Heart right ventricle (tissue), 16 donors: ENCODE data around the gene CC2D1A. TPM values are rescaled to one million over a fixed set of nuclear protein-coding genes. Genes with fewer than 3 reads are reported as not detected.

Experiments used
- ATAC-seq, 8 donors: fragments of 200-7000 bp; cut with Tn5 transposase; one replicate each; pipeline ENCODE4 v1.9.1; 2020; ENCODE audit warnings: mild to moderate bottlenecking in 8 of 8, moderate library complexity in 8 of 8, moderate number of reproducible peaks in 1 of 8
- DNase-seq, 2 donors: peaks; one replicate each; pipeline ENCODE4 v3.0.0-alpha.2; 2020
- H3K27ac ChIP-seq, 10 donors: fragments of 200-600 bp; sonication (generic) in 2 of 10; one replicate each; pipeline versions ENCODE4 v1.5.0 to v1.8.0; 2020 to 2022; ENCODE audit warnings: mild to moderate bottlenecking in 3 of 10
- H3K27me3 ChIP-seq, 7 donors: fragments of 200-600 bp; one replicate each; pipeline ENCODE4 v1.8.0; 2021 to 2022; ENCODE audit warnings: mild to moderate bottlenecking in 2 of 7
- H3K36me3 ChIP-seq, 9 donors: fragments of 200-600 bp; sonication (generic) in 1 of 9; one replicate each; pipeline versions ENCODE4 v1.5.0 to v1.8.0; 2020 to 2022; ENCODE audit warnings: mild to moderate bottlenecking in 2 of 9
- H3K4me1 ChIP-seq, 9 donors: fragments of 200-600 bp; sonication (generic) in 1 of 9; one replicate each; pipeline versions ENCODE4 v1.5.0 to v1.8.0; 2020 to 2022; ENCODE audit warnings: mild to moderate bottlenecking in 4 of 9
- H3K4me3 ChIP-seq, 10 donors: fragments of 200-600 bp; sonication (generic) in 2 of 10; one replicate each; pipeline versions ENCODE4 v1.5.0 to v1.8.0; 2020 to 2022; ENCODE audit warnings: mild to moderate bottlenecking in 7 of 10, moderate library complexity in 2 of 10
- H3K9me3 ChIP-seq, 11 donors: fragments of 200-600 bp in 10 of 11; sonication (generic) in 2 of 11; one replicate each; pipeline versions ENCODE4 v1.5.0 to v1.8.0; 2013 to 2022; ENCODE audit warnings: mild to moderate bottlenecking in 2 of 11, control low read depth in 1 of 11, moderate library complexity in 1 of 11
- WGBS, 2 donors: extraction: QIAGEN DNeasy Blood & Tissue Kit; methylation state at CpG; one replicate each; pipeline ENCODE4 v1.1.7; 2013; ENCODE audit warnings: inconsistent platforms in 1 of 2; 5-methylcytosine and 5-hydroxymethylcytosine counted together
- intact Hi-C, 10 donors: fragments of 100-400 bp; cut with DNase I; formaldehyde crosslinking; loops; one replicate each; pipeline versions ENCODE4 v1.11.1 to v1.14.2; 2022
- polyA plus RNA-seq, 2 donors: library from polyadenylated mRNA; stranded (reverse); fragments of 200-250 nt; gene quantifications; one replicate each; pipeline ENCODE4 v1.2.3, GENCODE V29; 2013
- total RNA-seq, 10 donors: library from RNA; stranded (reverse); fragmentation: NEBNext Ultra II Directional in 3 of 10; extraction: Animal tissue kit (Norgen Biotek cat#: 25700) in 3 of 10; gene quantifications; one replicate each; pipeline versions ENCODE4 v1.2.1 to v1.2.4, GENCODE V29; 2021 to 2023
- TF ChIP-seq, protein P1 (sequence below), 9 donors: fragments of 200-600 bp; sonication (generic) in 2 of 9; IDR thresholded peaks; one replicate each; pipeline versions ENCODE4 v1.5.0 to v1.8.0; 2021 to 2022; ENCODE audit warnings: antibody characterized with exemption in 9 of 9, mild to moderate bottlenecking in 5 of 9, moderate library complexity in 1 of 9
- donor health status: Arrhythmogenic right ventricular cardiomyopathy.
- donor health status: ischemic (EF 13 %, LVEDD 7.1; RV severe dilation, severe dysfunction).
- donor health status: healthy with polysubstance abuse.
- donor health status: DM: no; HTN: yes; CAD: no.
- donor health status: DM: no; HTN: no; CAD: no.
- donor health status: ischemic (EF 25% LVEDD 6.9; RV normal size, moderate dysfunction).
- donor health status: ischemic (EF 25% LVEDD 5.7; RV mildly dilated, moderate dysfunction).
- donor health status: healthy.
- donor health status: DM: yes; HTN: yes; CAD: no.
- donor health status: Ischemic cardiomyopathy.
- donor health status: ischemic (EF 35%, LVEDD 5.7; RV mildly dilated, moderate dysfunction).
- donor health status: nonischemic (EF 11% LVEDD 7.7; RV severe dilation, severe dysfunction).
- donor health status: DM: yes; HTN: yes; CAD: no.
- donor health status: PGD.
- donor health status: ischemic (EF 29% LVEDD 5.4; RV normal size, mild dysfunction).
- donor health status: nonischemic (EF 23%, LVEDD 6.1; RV moderate dilation, normal function).

CC2D1A gene
- total and polyA plus RNA-seq, 12 donors: 13.2 to 49.8 (median 19.0) TPM

DNA sequence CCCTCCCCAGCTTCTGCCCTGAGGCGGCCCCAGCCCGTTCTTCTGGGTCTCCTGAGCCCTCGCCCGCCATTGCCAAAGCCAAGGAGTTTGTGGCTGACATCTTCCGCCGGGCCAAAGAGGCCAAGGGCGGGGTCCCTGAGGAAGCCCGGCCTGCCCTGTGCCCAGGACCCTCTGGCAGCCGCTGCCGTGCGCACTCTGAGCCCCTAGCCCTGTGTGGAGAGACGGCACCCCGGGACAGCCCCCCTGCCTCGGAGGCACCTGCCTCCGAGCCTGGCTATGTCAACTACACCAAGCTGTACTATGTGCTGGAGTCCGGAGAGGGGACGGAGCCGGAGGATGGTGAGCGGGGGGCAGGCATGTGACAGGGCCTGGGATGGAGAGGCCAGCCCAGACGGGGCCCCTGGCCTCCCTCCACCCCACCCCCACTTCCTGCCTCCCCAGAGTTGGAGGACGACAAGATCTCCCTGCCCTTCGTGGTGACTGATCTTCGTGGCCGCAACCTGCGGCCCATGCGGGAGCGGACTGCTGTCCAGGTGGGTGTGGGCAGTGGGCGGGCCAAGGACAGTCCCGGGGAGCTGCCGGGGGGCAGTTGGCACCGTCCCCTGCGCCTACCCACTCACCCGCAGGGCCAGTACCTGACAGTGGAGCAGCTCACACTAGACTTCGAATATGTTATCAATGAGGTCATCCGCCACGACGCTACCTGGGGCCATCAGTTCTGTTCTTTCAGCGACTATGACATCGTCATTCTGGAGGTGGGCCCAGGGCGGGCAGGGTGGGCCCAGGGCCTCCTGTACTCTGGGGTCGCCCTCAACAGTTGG lies 53.4 kb downstream of the CC2D1A start:
- 90 to 91% methylated on average over 41 of the region's 41 CpGs for WGBS, 2 donors
- H3K4me1 ChIP-seq: peaks cover 0 to 22% (median 0%) of the 10 kb centered on the region in 9 donors
- H3K4me3 ChIP-seq: no peak overlapping the region
- H3K36me3 ChIP-seq: peaks cover 0 to 100% (median 46%) of the 10 kb centered on the region in 9 donors
- H3K9me3 ChIP-seq: no peaks in the 10 kb centered on the region
- intact Hi-C loops: loop anchor here in 4 of 10 donors (10.0 kb wide), 3 partner anchors 45 to 85 kb away; partner anchors contain the start of genes RFX1 (in 2 of the 4) and IL27RA (in 1 of the 4)
- TF ChIP-seq, protein P1, sequence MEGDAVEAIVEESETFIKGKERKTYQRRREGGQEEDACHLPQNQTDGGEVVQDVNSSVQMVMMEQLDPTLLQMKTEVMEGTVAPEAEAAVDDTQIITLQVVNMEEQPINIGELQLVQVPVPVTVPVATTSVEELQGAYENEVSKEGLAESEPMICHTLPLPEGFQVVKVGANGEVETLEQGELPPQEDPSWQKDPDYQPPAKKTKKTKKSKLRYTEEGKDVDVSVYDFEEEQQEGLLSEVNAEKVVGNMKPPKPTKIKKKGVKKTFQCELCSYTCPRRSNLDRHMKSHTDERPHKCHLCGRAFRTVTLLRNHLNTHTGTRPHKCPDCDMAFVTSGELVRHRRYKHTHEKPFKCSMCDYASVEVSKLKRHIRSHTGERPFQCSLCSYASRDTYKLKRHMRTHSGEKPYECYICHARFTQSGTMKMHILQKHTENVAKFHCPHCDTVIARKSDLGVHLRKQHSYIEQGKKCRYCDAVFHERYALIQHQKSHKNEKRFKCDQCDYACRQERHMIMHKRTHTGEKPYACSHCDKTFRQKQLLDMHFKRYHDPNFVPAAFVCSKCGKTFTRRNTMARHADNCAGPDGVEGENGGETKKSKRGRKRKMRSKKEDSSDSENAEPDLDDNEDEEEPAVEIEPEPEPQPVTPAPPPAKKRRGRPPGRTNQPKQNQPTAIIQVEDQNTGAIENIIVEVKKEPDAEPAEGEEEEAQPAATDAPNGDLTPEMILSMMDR (IDR thresholded peaks at IDR 0.05): no peak
- DNase-seq (no peak), ATAC-seq (no peak)
- H3K27me3 ChIP-seq: no peaks in the 10 kb centered on the region
- H3K27ac ChIP-seq: no peak overlapping the region

DNA sequence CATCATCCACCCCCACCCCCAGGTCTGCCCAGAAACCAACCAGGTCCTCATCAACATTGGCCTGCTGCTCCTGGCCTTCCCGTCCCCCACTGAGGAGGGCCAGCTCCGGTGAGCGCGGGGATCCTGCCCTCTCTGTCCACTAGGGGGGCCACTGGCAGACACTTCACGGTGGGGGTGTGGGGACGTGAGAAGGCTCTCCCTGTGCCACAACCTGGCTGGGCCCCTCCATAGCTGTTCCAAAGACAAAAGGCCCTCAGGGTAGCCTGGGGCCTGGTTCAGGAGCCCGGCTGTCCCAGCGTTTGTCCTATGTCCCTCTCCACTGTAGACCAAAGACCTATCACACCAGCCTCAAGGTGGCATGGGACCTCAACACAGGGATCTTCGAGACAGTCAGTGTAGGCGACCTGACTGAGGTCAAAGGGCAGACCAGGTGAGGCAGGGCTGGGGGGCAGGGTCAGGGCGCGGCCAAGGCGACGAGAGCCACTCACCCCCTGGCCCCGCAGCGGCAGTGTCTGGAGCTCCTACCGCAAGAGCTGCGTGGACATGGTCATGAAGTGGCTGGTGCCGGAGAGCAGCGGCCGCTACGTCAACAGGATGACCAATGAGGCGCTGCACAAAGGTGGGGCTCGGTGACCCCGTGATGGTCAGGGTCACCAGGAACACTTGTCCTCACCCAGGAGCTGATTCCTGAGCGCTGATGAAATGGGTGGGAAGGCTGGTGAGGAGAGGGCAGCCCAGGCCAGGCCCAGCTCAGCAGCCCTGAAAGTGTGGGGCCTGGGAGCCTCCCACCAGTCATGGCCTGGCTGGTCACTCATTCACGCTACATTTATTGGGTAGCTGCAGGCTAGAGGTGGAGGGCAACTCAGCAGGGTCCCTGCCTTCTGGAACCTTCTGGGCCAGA lies 54.2 kb downstream of the CC2D1A start:
- 90 to 92% methylated on average over 27 of the region's 27 CpGs for WGBS, 2 donors
- no peak overlapping the region for H3K27ac ChIP-seq
- H3K4me3 ChIP-seq: no peak overlapping the region
- DNase-seq (no peak), ATAC-seq (peak in 1 of 8 donors; percentile 29)
- no peaks in the 10 kb centered on the region for H3K9me3 ChIP-seq
- intact Hi-C loops: loop anchor here in 5 of 10 donors (10.0 kb wide), 3 partner anchors 45 to 85 kb away; partner anchors contain the start of genes RFX1 (in 2 of the 5) and IL27RA (in 1 of the 5)
- H3K4me1 ChIP-seq: peaks cover 0 to 22% (median 0%) of the 10 kb centered on the region in 9 donors
- H3K27me3 ChIP-seq: no peaks in the 10 kb centered on the region
- H3K36me3 ChIP-seq: peaks cover 0 to 100% (median 52%) of the 10 kb centered on the region in 9 donors
- TF ChIP-seq, protein P1 (IDR thresholded peaks at IDR 0.05): peak in 5 of 9 donors; percentile 9 to 31 (median 26)

DNA sequence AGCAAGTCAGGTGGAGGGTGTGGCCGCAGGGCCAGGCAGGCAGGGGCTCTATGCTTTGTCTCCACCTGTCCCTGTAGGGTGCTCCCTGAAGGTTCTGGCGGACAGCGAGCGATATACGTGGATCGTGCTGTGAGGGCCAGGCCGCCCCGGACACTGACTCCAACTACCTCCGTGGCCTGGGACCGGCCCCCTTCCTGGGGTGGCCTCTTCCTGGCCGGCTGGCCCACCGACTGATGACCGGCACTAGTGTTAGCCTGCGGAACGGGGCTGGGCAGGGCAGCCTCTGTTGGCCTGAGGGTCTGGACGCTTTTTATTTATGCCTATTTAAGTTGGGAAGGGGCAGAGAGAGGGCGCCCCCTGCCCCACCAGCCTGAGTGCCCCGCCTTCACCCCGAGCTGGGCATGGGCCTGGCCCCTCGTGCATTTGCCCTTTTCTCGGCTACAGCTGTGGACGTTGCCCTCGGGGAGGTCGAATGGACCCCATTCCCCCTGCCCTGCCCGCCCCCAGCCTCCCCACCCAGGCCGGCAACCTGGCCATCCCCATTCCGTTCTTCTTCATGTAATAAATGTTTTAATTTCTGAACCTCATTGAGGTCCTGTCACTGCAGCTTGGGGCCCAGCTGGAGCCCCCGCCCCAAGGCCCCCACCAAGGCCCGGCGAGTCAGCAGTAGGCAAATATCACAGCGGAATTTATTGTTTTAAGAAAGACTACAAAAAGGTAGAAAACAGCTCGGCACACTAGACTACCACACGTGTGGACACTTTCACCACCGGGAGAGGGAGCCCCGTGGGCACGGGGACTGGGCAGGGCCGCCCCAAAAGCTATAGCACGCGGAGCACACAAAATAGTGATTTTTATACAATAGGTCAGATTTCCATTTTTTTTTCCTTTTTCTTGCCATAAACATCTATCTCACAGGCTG lies 55.1 kb downstream of the CC2D1A start:
- TF ChIP-seq, protein P1 (IDR thresholded peaks at IDR 0.05): no peak
- H3K4me1 ChIP-seq: peaks cover 0 to 22% (median 0%) of the 10 kb centered on the region in 9 donors
- no peaks in the 10 kb centered on the region for H3K9me3 ChIP-seq
- H3K4me3 ChIP-seq: no peak overlapping the region
- DNase-seq: no peak
- no peak overlapping the region for H3K27ac ChIP-seq
- ATAC-seq: no peak
- H3K36me3 ChIP-seq: peaks cover 0 to 100% (median 52%) of the 10 kb centered on the region in 9 donors
- no peaks in the 10 kb centered on the region for H3K27me3 ChIP-seq
- intact Hi-C loops: loop anchor here in 1 of 10 donors (10.0 kb wide), 1 partner anchor 84 kb away; no protein-coding TSS in a partner anchor
- 94% methylated on average over 39 of the region's 39 CpGs for WGBS, 2 donors
